ENCODE data around the gene TAGAP.
A peak's percentile ranks its signal among the peaks of the same experiment; 100 is the strongest.

Gene TAGAP

GRCh38 chr6:159080217-159080976, 35.6 kb upstream of the TAGAP start:
- peaks cover 13% of the 10 kb centered on the region for H3K4me1 Mint-ChIP-seq (ENCODE audit: low read depth)
- peaks cover 4% of the 10 kb centered on the region for H3K36me3 Mint-ChIP-seq (ENCODE audit: low read depth)
- peaks cover 14% of the 10 kb centered on the region for H3K9me3 Mint-ChIP-seq
- H3K27me3 Mint-ChIP-seq (ENCODE audit: low read depth) = peaks cover 7% of the 10 kb centered on the region
- H3K4me3 Mint-ChIP-seq = no peak overlapping the region
- peak overlapping the region; percentile 18 for H3K27ac Mint-ChIP-seq

GRCh38 chr6:159079367-159079766, 34.6 kb upstream of the TAGAP start:
- Mint-ChIP-seq H3K4me1 (ENCODE audit: low read depth) (peaks cover 13% of the 10 kb centered on the region), H3K27me3 (ENCODE audit: low read depth) (peaks cover 7% of the 10 kb centered on the region), H3K27ac (no peak overlapping the region), H3K4me3 (no peak overlapping the region), H3K9me3 (peaks cover 14% of the 10 kb centered on the region), H3K36me3 (ENCODE audit: low read depth) (peaks cover 4% of the 10 kb centered on the region)

GRCh38 chr6:159077123-159077522, 32.3 kb upstream of the TAGAP start:
- Mint-ChIP-seq H3K9me3 (peaks cover 14% of the 10 kb centered on the region), H3K4me3 (no peak overlapping the region), H3K4me1 (ENCODE audit: low read depth) (peaks cover 13% of the 10 kb centered on the region), H3K27me3 (ENCODE audit: low read depth) (peaks cover 11% of the 10 kb centered on the region), H3K36me3 (ENCODE audit: low read depth) (peaks cover 4% of the 10 kb centered on the region), H3K27ac (no peak overlapping the region)

- Mint-ChIP-seq H3K27ac (no peak overlapping the region), H3K9me3 (peaks cover 14% of the 10 kb centered on the region), H3K4me1 (ENCODE audit: low read depth) (peaks cover 16% of the 10 kb centered on the region), H3K27me3 (ENCODE audit: low read depth) (peaks cover 11% of the 10 kb centered on the region), H3K36me3 (ENCODE audit: low read depth) (peaks cover 4% of the 10 kb centered on the region), H3K4me3 (no peak overlapping the region)
Observed at GRCh38 chr6:159075506-159076228, 30.9 kb upstream of the TAGAP start.

GRCh38 chr6:159074876-159075275, 30.1 kb upstream of the TAGAP start:
- Mint-ChIP-seq H3K27ac (no peak overlapping the region), H3K9me3 (peaks cover 14% of the 10 kb centered on the region), H3K4me3 (no peak overlapping the region), H3K36me3 (ENCODE audit: low read depth) (peaks cover 4% of the 10 kb centered on the region), H3K27me3 (ENCODE audit: low read depth) (peaks cover 11% of the 10 kb centered on the region), H3K4me1 (ENCODE audit: low read depth) (peaks cover 11% of the 10 kb centered on the region)

GRCh38 chr6:159074120-159074684, 29.4 kb upstream of the TAGAP start:
- H3K27ac Mint-ChIP-seq = no peak overlapping the region
- H3K27me3 Mint-ChIP-seq (ENCODE audit: low read depth) = peaks cover 16% of the 10 kb centered on the region
- H3K4me1 Mint-ChIP-seq (ENCODE audit: low read depth) = peaks cover 9% of the 10 kb centered on the region
- H3K9me3 Mint-ChIP-seq = peaks cover 9% of the 10 kb centered on the region
- H3K4me3 Mint-ChIP-seq = no peak overlapping the region
- peaks cover 4% of the 10 kb centered on the region for H3K36me3 Mint-ChIP-seq (ENCODE audit: low read depth)

- H3K36me3 Mint-ChIP-seq (ENCODE audit: low read depth) = no peaks in the 10 kb centered on the region
- H3K4me1 Mint-ChIP-seq (ENCODE audit: low read depth) = peaks cover 10% of the 10 kb centered on the region
- peaks cover 16% of the 10 kb centered on the region for H3K27me3 Mint-ChIP-seq (ENCODE audit: low read depth)
- no peak overlapping the region for H3K4me3 Mint-ChIP-seq
- H3K27ac Mint-ChIP-seq = no peak overlapping the region
- H3K9me3 Mint-ChIP-seq = no peaks in the 10 kb centered on the region
Observed at GRCh38 chr6:159071843-159072769, 27.3 kb upstream of the TAGAP start.

- no peak overlapping the region for H3K4me3 Mint-ChIP-seq
- H3K9me3 Mint-ChIP-seq = no peaks in the 10 kb centered on the region
- H3K27me3 Mint-ChIP-seq (ENCODE audit: low read depth) = peaks cover 16% of the 10 kb centered on the region
- H3K27ac Mint-ChIP-seq = no peak overlapping the region
- no peaks in the 10 kb centered on the region for H3K36me3 Mint-ChIP-seq (ENCODE audit: low read depth)
- peaks cover 30% of the 10 kb centered on the region for H3K4me1 Mint-ChIP-seq (ENCODE audit: low read depth)
Observed at GRCh38 chr6:159068904-159069578, 24.2 kb upstream of the TAGAP start.

- peaks cover 45% of the 10 kb centered on the region for H3K4me1 Mint-ChIP-seq (ENCODE audit: low read depth)
- H3K4me3 Mint-ChIP-seq = no peak overlapping the region
- no peaks in the 10 kb centered on the region for H3K36me3 Mint-ChIP-seq (ENCODE audit: low read depth)
- H3K27ac Mint-ChIP-seq = peak overlapping the region; percentile 62
- H3K27me3 Mint-ChIP-seq (ENCODE audit: low read depth) = peaks cover 12% of the 10 kb centered on the region
- H3K9me3 Mint-ChIP-seq = no peaks in the 10 kb centered on the region
Observed at GRCh38 chr6:159067334-159067733, 22.5 kb upstream of the TAGAP start.

GRCh38 chr6:159066483-159066882, 21.7 kb upstream of the TAGAP start:
- Mint-ChIP-seq H3K9me3 (peaks cover 6% of the 10 kb centered on the region), H3K27me3 (ENCODE audit: low read depth) (peaks cover 12% of the 10 kb centered on the region), H3K4me3 (no peak overlapping the region), H3K36me3 (ENCODE audit: low read depth) (no peaks in the 10 kb centered on the region), H3K27ac (no peak overlapping the region), H3K4me1 (ENCODE audit: low read depth) (peaks cover 50% of the 10 kb centered on the region)

- H3K9me3 Mint-ChIP-seq = peaks cover 8% of the 10 kb centered on the region
- H3K27ac Mint-ChIP-seq = no peak overlapping the region
- H3K4me3 Mint-ChIP-seq = no peak overlapping the region
- peaks cover 12% of the 10 kb centered on the region for H3K27me3 Mint-ChIP-seq (ENCODE audit: low read depth)
- H3K36me3 Mint-ChIP-seq (ENCODE audit: low read depth) = peaks cover 2% of the 10 kb centered on the region
- peaks cover 52% of the 10 kb centered on the region for H3K4me1 Mint-ChIP-seq (ENCODE audit: low read depth)
Observed at GRCh38 chr6:159065759-159066329, 21.1 kb upstream of the TAGAP start.

GRCh38 chr6:159065091-159065490, 20.3 kb upstream of the TAGAP start:
- Mint-ChIP-seq H3K4me1 (ENCODE audit: low read depth) (peaks cover 53% of the 10 kb centered on the region), H3K9me3 (peaks cover 8% of the 10 kb centered on the region), H3K27ac (peak overlapping the region; percentile 8), H3K36me3 (ENCODE audit: low read depth) (peaks cover 2% of the 10 kb centered on the region), H3K27me3 (ENCODE audit: low read depth) (peaks cover 12% of the 10 kb centered on the region), H3K4me3 (no peak overlapping the region)

GRCh38 chr6:159064477-159064876, 19.7 kb upstream of the TAGAP start:
- peak overlapping the region; percentile 42 for H3K27ac Mint-ChIP-seq
- H3K36me3 Mint-ChIP-seq (ENCODE audit: low read depth) = peaks cover 2% of the 10 kb centered on the region
- H3K27me3 Mint-ChIP-seq (ENCODE audit: low read depth) = peaks cover 10% of the 10 kb centered on the region
- no peak overlapping the region for H3K4me3 Mint-ChIP-seq
- peaks cover 56% of the 10 kb centered on the region for H3K4me1 Mint-ChIP-seq (ENCODE audit: low read depth)
- peaks cover 8% of the 10 kb centered on the region for H3K9me3 Mint-ChIP-seq

Measured in T-helper 1 cell treated with Interleukin-12 subunit alpha and Interleukin-12 subunit beta and Interleukin-4 antibody, amounts not matched to agents 30 μg/mL and 1 μg/mL, for 36 hours (primary cell).